ENCODE results near the gene ZDHHC21.
"Not testable (repeated sequence)": the region's sequence is repeated elsewhere in the genome, so short reads cannot be mapped to it uniquely, and the experiment has no call there.

ZDHHC21 gene

GRCh38 chr9:14670718-14671117, 22.5 kb downstream of the ZDHHC21 start:
- no peaks in the 10 kb centered on the region for H3F3A ChIP-seq (ENCODE audit: insufficient read depth, low read length)
- H3K36me3 ChIP-seq (ENCODE audit: insufficient read depth, low read length): peaks cover 27% of the 10 kb centered on the region
- H3K27me3 ChIP-seq (ENCODE audit: insufficient read depth, low read length): no peaks in the 10 kb centered on the region
- TF ChIP-seq EZH2 (IDR thresholded peaks at IDR 0.05; ENCODE audit: borderline replicate concordance, low read length): no peak
- TF ChIP-seq CTCF (IDR thresholded peaks at IDR 0.05; ENCODE audit: low read length): no peak
- H2AFZ ChIP-seq (ENCODE audit: low read length): no peak overlapping the region
- no peak overlapping the region for H3K4me3 ChIP-seq (ENCODE audit: low read depth, low read length, poor library complexity, severe bottlenecking)
- H3K9me2 ChIP-seq (ENCODE audit: low read depth, low read length): no peaks in the 10 kb centered on the region
- no peak overlapping the region for H3K4me2 ChIP-seq (ENCODE audit: low read length)
- H4K20me1 ChIP-seq (ENCODE audit: insufficient read depth, low read length): no peaks in the 10 kb centered on the region
- H3K27ac ChIP-seq (ENCODE audit: low read depth, low read length, poor library complexity, severe bottlenecking): no peak overlapping the region
- H3K4me1 ChIP-seq (ENCODE audit: insufficient read depth, low read length, severe bottlenecking): no peaks in the 10 kb centered on the region
- H3K9ac ChIP-seq (ENCODE audit: low read length): no peak overlapping the region
- peaks cover 5% of the 10 kb centered on the region for H3K79me2 ChIP-seq (ENCODE audit: insufficient read depth, low read length)
- no peaks in the 10 kb centered on the region for H3K9me3 ChIP-seq (ENCODE audit: low read length)

GRCh38 chr9:14664022-14664421, 29.2 kb downstream of the ZDHHC21 start:
- not testable (repeated sequence) for H3K4me3 ChIP-seq (ENCODE audit: low read depth, low read length, poor library complexity, severe bottlenecking); H3K4me2 ChIP-seq (ENCODE audit: low read length); H3K27ac ChIP-seq (ENCODE audit: low read depth, low read length, poor library complexity, severe bottlenecking); H3K27me3 ChIP-seq (ENCODE audit: insufficient read depth, low read length); H3K79me2 ChIP-seq (ENCODE audit: insufficient read depth, low read length); H3K36me3 ChIP-seq (ENCODE audit: insufficient read depth, low read length); H3K9me3 ChIP-seq (ENCODE audit: low read length); H2AFZ ChIP-seq (ENCODE audit: low read length); H4K20me1 ChIP-seq (ENCODE audit: insufficient read depth, low read length); H3K4me1 ChIP-seq (ENCODE audit: insufficient read depth, low read length, severe bottlenecking); H3F3A ChIP-seq (ENCODE audit: insufficient read depth, low read length); H3K9me2 ChIP-seq (ENCODE audit: low read depth, low read length); H3K9ac ChIP-seq (ENCODE audit: low read length)

GRCh38 chr9:14662060-14662453, 31.2 kb downstream of the ZDHHC21 start:
- no peak overlapping the region for H3K27ac ChIP-seq (ENCODE audit: low read depth, low read length, poor library complexity, severe bottlenecking)
- H3K9ac ChIP-seq (ENCODE audit: low read length): no peak overlapping the region
- no peak for TF ChIP-seq EZH2 (IDR thresholded peaks at IDR 0.05; ENCODE audit: borderline replicate concordance, low read length)
- TF ChIP-seq CTCF (IDR thresholded peaks at IDR 0.05; ENCODE audit: low read length): no peak

GRCh38 chr9:14661421-14662059, 31.7 kb downstream of the ZDHHC21 start:
- Histone ChIP-seq H2AFZ (ENCODE audit: low read length) (no peak overlapping the region), H3K9ac (ENCODE audit: low read length) (no peak overlapping the region), H3K79me2 (ENCODE audit: insufficient read depth, low read length) (no peaks in the 10 kb centered on the region), H3K27me3 (ENCODE audit: insufficient read depth, low read length) (no peaks in the 10 kb centered on the region), H3K27ac (ENCODE audit: low read depth, low read length, poor library complexity, severe bottlenecking) (no peak overlapping the region), H3K4me2 (ENCODE audit: low read length) (no peak overlapping the region), H3K4me3 (ENCODE audit: low read depth, low read length, poor library complexity, severe bottlenecking) (no peak overlapping the region), H3F3A (ENCODE audit: insufficient read depth, low read length) (no peaks in the 10 kb centered on the region), H3K9me2 (ENCODE audit: low read depth, low read length) (no peaks in the 10 kb centered on the region), H3K9me3 (ENCODE audit: low read length) (no peaks in the 10 kb centered on the region), H3K4me1 (ENCODE audit: insufficient read depth, low read length, severe bottlenecking) (no peaks in the 10 kb centered on the region), H3K36me3 (ENCODE audit: insufficient read depth, low read length) (peaks cover 21% of the 10 kb centered on the region), H4K20me1 (ENCODE audit: insufficient read depth, low read length) (no peaks in the 10 kb centered on the region)
- TF ChIP-seq EZH2 (IDR thresholded peaks at IDR 0.05; ENCODE audit: borderline replicate concordance, low read length) (no peak), CTCF (IDR thresholded peaks at IDR 0.05; ENCODE audit: low read length) (peak; percentile 75)

More at GRCh38 chr9:14662060-14662453, 31.2 kb downstream of the ZDHHC21 start:
- peaks cover 18% of the 10 kb centered on the region for H3K36me3 ChIP-seq (ENCODE audit: insufficient read depth, low read length)
- no peak overlapping the region for H3K4me3 ChIP-seq (ENCODE audit: low read depth, low read length, poor library complexity, severe bottlenecking)
- no peaks in the 10 kb centered on the region for H3K79me2 ChIP-seq (ENCODE audit: insufficient read depth, low read length)
- no peak overlapping the region for H2AFZ ChIP-seq (ENCODE audit: low read length)
- H3K27me3 ChIP-seq (ENCODE audit: insufficient read depth, low read length): no peaks in the 10 kb centered on the region
- no peak overlapping the region for H3K4me2 ChIP-seq (ENCODE audit: low read length)
- H3K9me2 ChIP-seq (ENCODE audit: low read depth, low read length): no peaks in the 10 kb centered on the region
- H3K9me3 ChIP-seq (ENCODE audit: low read length): no peaks in the 10 kb centered on the region
- H3F3A ChIP-seq (ENCODE audit: insufficient read depth, low read length): no peaks in the 10 kb centered on the region
- H4K20me1 ChIP-seq (ENCODE audit: insufficient read depth, low read length): no peaks in the 10 kb centered on the region
- H3K4me1 ChIP-seq (ENCODE audit: insufficient read depth, low read length, severe bottlenecking): no peaks in the 10 kb centered on the region
